Measurements from ENCODE around the gene EYA2.
"Not testable (repeated sequence)": the region's sequence is repeated elsewhere in the genome, so short reads cannot be mapped to it uniquely, and the experiment has no call there.

The EYA2 gene

GRCh38 chr20:46897328-46897880, 2.8 kb downstream of the EYA2 start:
- DNase-seq: no peak

GRCh38 chr20:46898423-46898822, 3.8 kb downstream of the EYA2 start:
- no peak for DNase-seq

GRCh38 chr20:46899621-46900020, 5.0 kb downstream of the EYA2 start:
- DNase-seq: no peak

- no peak for DNase-seq
These were observed 5.4 kb downstream of the EYA2 start for GRCh38 chr20:46900086-46900485.

GRCh38 chr20:46900826-46901225, 6.2 kb downstream of the EYA2 start:
- DNase-seq: no peak

- DNase-seq: no peak
These were observed 7.0 kb downstream of the EYA2 start for GRCh38 chr20:46901638-46902037.

- no peak for DNase-seq
These were observed 8.6 kb downstream of the EYA2 start for GRCh38 chr20:46903256-46903655.

- DNase-seq: no peak
These were observed 9.3 kb downstream of the EYA2 start for GRCh38 chr20:46903937-46904336.

- no peak for DNase-seq
These were observed 10.9 kb downstream of the EYA2 start for GRCh38 chr20:46905364-46906125.

GRCh38 chr20:46913329-46914044, 18.8 kb downstream of the EYA2 start:
- DNase-seq: no peak

- no peak for DNase-seq
These were observed 20.2 kb downstream of the EYA2 start for GRCh38 chr20:46914789-46915379.

GRCh38 chr20:46915575-46916257, 21.1 kb downstream of the EYA2 start:
- no peak for DNase-seq

- DNase-seq: no peak
These were observed 21.6 kb downstream of the EYA2 start for GRCh38 chr20:46916258-46916603.

GRCh38 chr20:46917155-46917554, 22.5 kb downstream of the EYA2 start:
- no peak for DNase-seq

GRCh38 chr20:46920114-46920513, 25.5 kb downstream of the EYA2 start:
- no peak for DNase-seq

- not testable (repeated sequence) for DNase-seq
These were observed 28.2 kb downstream of the EYA2 start for GRCh38 chr20:46922841-46923240.

- DNase-seq: no peak
These were observed 28.9 kb downstream of the EYA2 start for GRCh38 chr20:46923550-46923949.

- DNase-seq: no peak
These were observed 34.0 kb downstream of the EYA2 start for GRCh38 chr20:46928580-46929132.

- DNase-seq: no peak
These were observed 35.3 kb downstream of the EYA2 start for GRCh38 chr20:46929902-46930301.

- no peak for DNase-seq
These were observed 36.1 kb downstream of the EYA2 start for GRCh38 chr20:46930640-46931339.

- DNase-seq: no peak
These were observed 37.1 kb downstream of the EYA2 start for GRCh38 chr20:46931699-46932098.

- not testable (repeated sequence) for DNase-seq
These were observed 37.8 kb downstream of the EYA2 start for GRCh38 chr20:46932439-46932838.
